ENCODE data around the gene TAOK3.

DNA sequence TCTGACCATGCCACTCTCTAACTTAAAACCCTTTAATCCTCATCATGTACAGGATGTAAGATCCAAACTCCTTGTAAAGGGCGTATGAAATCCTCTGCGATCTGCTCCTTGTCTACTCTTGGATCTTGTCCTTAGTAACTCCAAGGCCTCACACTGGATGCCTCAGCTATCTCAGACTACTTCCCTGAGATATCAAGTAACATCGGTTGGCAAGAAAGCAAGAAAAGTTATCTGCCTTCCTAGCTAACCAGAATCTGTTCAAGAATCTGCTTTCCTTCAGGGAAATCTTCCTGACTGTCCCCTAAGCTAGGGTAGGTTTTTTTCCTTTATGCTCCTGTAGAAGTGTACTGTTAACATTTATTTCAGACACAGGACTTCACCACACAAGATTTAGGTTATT, 82.6 kb downstream of the TAOK3 start:
- TF ChIP-seq, protein P1, sequence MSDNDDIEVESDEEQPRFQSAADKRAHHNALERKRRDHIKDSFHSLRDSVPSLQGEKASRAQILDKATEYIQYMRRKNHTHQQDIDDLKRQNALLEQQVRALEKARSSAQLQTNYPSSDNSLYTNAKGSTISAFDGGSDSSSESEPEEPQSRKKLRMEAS (IDR thresholded peaks at IDR 0.05), result no peak
- TF ChIP-seq, protein P2, sequence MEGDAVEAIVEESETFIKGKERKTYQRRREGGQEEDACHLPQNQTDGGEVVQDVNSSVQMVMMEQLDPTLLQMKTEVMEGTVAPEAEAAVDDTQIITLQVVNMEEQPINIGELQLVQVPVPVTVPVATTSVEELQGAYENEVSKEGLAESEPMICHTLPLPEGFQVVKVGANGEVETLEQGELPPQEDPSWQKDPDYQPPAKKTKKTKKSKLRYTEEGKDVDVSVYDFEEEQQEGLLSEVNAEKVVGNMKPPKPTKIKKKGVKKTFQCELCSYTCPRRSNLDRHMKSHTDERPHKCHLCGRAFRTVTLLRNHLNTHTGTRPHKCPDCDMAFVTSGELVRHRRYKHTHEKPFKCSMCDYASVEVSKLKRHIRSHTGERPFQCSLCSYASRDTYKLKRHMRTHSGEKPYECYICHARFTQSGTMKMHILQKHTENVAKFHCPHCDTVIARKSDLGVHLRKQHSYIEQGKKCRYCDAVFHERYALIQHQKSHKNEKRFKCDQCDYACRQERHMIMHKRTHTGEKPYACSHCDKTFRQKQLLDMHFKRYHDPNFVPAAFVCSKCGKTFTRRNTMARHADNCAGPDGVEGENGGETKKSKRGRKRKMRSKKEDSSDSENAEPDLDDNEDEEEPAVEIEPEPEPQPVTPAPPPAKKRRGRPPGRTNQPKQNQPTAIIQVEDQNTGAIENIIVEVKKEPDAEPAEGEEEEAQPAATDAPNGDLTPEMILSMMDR (IDR thresholded peaks at IDR 0.05; ENCODE audit: control extremely low read depth in 1 of 3, insufficient read depth in 1 of 3, low read depth in 1 of 3, low read length in 3 of 3), result no peak
- no peak for TF ChIP-seq MAFK (IDR thresholded peaks at IDR 0.05; ENCODE audit: low read depth, low read length)
- TF ChIP-seq RAD21 (IDR thresholded peaks at IDR 0.05 in 1 of 2, conservative IDR thresholded peaks at IDR 0.05 in 1 of 2; ENCODE audit: low read depth in 2 of 2, low read length in 2 of 2), result no peak
